HG03095 (cell line): ENCODE data around the gene RPL36A.
A peak's percentile ranks its signal among the peaks of the same experiment; 100 is the strongest.

Experiments
- ATAC-seq: cut with Tn5 transposase; IDR thresholded peaks from one replicate; pipeline ENCODE4 v1.9.1; 2021; ENCODE audit warnings: moderate library complexity; ENCODE audit not compliant: unreplicated experiment

Gene RPL36A

GRCh38 chrX:101390664-101391525 lies at the start of gene RPL36A:
Gene RPL36A, plus strand, starts transcription at chrX:101391011. Its CDS starts 33 bp downstream, at chrX:101391044.
- ATAC-seq: peak; percentile 75

GRCh38 chrX:101347859-101348451 lies 42.9 kb upstream of the RPL36A start:
- peak; percentile 21 for ATAC-seq

GRCh38 chrX:101348452-101349192 lies 42.2 kb upstream of the RPL36A start, which contains the start of gene TIMM8A:
Gene TIMM8A, minus strand, starts transcription at chrX:101348742. Its CDS starts 78 bp downstream, at chrX:101348664.
- ATAC-seq: peak; percentile 95

GRCh38 chrX:101349193-101349562 lies 41.6 kb upstream of the RPL36A start:
- ATAC-seq: no peak

GRCh38 chrX:101357166-101357795 lies 33.5 kb upstream of the RPL36A start:
- no peak for ATAC-seq

- no peak for ATAC-seq
Observed at GRCh38 chrX:101359966-101360365, 30.8 kb upstream of the RPL36A start.

GRCh38 chrX:101360390-101360789 lies 30.4 kb upstream of the RPL36A start:
- no peak for ATAC-seq

- no peak for ATAC-seq
Observed at GRCh38 chrX:101362116-101362515, 28.7 kb upstream of the RPL36A start.

- ATAC-seq: no peak
Observed at GRCh38 chrX:101362757-101363156, 28.1 kb upstream of the RPL36A start.

- ATAC-seq: no peak
Observed at GRCh38 chrX:101365301-101365795, 25.5 kb upstream of the RPL36A start.

- no peak for ATAC-seq
Observed at GRCh38 chrX:101368800-101369199, 22.0 kb upstream of the RPL36A start.

- ATAC-seq: no peak
Observed at GRCh38 chrX:101369687-101370086, 21.1 kb upstream of the RPL36A start.

GRCh38 chrX:101370888-101371504 lies 19.8 kb upstream of the RPL36A start:
- ATAC-seq: peak; percentile 70

GRCh38 chrX:101377547-101377946 lies 13.3 kb upstream of the RPL36A start:
- no peak for ATAC-seq

- ATAC-seq: peak; percentile 66
Observed at GRCh38 chrX:101383679-101384205, 7.1 kb upstream of the RPL36A start.

GRCh38 chrX:101385026-101385684 lies 5.7 kb upstream of the RPL36A start:
- ATAC-seq: no peak

GRCh38 chrX:101385795-101386541 lies 4.8 kb upstream of the RPL36A start, which contains the start of gene BTK:
Gene BTK, minus strand, starts transcription at chrX:101386191. Its CDS starts 10,907 bp downstream, at chrX:101375284.
- ATAC-seq: peak; percentile 62

- no peak for ATAC-seq
Observed at GRCh38 chrX:101386542-101386885, 4.3 kb upstream of the RPL36A start.

- ATAC-seq: no peak
Observed at GRCh38 chrX:101388604-101389003, 2.2 kb upstream of the RPL36A start.
